Measurements from ENCODE around the gene ATAD2B.

DNA sequence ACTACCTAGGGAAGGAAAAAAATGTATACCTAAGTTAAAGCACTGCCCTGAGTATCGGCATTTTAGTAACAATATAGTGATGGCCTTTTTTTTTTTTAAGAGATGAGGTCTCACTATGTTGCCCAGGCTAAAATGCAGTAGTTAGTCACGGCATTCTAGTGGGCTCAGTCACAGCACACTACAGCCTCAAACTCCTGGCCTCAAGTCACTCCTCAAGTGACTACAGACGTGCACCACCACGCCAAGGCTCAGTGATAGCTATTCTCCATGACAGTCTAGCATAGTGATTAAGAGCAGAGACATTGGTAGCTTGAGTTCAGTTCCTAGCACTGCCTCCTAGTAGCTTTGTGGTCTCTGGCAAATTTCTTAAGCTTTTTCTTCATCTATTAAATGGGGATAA lies 40.9 kb upstream of the ATAD2B start:
- TF ChIP-seq, protein P1, sequence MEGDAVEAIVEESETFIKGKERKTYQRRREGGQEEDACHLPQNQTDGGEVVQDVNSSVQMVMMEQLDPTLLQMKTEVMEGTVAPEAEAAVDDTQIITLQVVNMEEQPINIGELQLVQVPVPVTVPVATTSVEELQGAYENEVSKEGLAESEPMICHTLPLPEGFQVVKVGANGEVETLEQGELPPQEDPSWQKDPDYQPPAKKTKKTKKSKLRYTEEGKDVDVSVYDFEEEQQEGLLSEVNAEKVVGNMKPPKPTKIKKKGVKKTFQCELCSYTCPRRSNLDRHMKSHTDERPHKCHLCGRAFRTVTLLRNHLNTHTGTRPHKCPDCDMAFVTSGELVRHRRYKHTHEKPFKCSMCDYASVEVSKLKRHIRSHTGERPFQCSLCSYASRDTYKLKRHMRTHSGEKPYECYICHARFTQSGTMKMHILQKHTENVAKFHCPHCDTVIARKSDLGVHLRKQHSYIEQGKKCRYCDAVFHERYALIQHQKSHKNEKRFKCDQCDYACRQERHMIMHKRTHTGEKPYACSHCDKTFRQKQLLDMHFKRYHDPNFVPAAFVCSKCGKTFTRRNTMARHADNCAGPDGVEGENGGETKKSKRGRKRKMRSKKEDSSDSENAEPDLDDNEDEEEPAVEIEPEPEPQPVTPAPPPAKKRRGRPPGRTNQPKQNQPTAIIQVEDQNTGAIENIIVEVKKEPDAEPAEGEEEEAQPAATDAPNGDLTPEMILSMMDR (IDR thresholded peaks at IDR 0.05): no peak
- TF ChIP-seq POLR2A (IDR thresholded peaks at IDR 0.05): no peak
- no peak for TF ChIP-seq EP300 (IDR thresholded peaks at IDR 0.05; ENCODE audit: low read depth)
- TF ChIP-seq POLR2AphosphoS5 (IDR thresholded peaks at IDR 0.05): no peak

All from transverse colon (tissue), 4 donors.